Keratinocyte (primary cell): ENCODE measurements around the gene SBNO2. TPM values are rescaled to one million over a fixed set of nuclear protein-coding genes. Genes with fewer than 3 reads are reported as not detected.

Experiments used
- DNase-seq: peaks from one replicate; pipeline ENCODE4 v3.0.0-alpha.2; 2011; ENCODE audit warnings: low read depth, missing footprints, low spot score
- FAIRE-seq: peaks from 2 replicates; lab custom pipeline; 2011; peaks lifted over from hg19 to GRCh38; lab: Jason Lieb, UNC
- H2AFZ ChIP-seq: 2 replicates; pipeline ENCODE4 v1.6.0; 2012; ENCODE audit warnings: low read length, control low read depth, inconsistent platforms; ENCODE audit not compliant: control insufficient read depth
- H3K27ac ChIP-seq: 2 replicates; pipeline ENCODE4 v1.5.1; 2011; ENCODE audit warnings: low read length; ENCODE audit not compliant: control insufficient read depth, insufficient read depth
- H3K27me3 ChIP-seq: 3 replicates; pipeline ENCODE4 v1.6.0; 2011; ENCODE audit warnings: low read length; ENCODE audit not compliant: control insufficient read depth, insufficient read depth; ENCODE audit errors: extremely low read depth
- H3K36me3 ChIP-seq, 2 experiments: 2 replicates in 1 of 2; 3 replicates in 1 of 2; pipeline ENCODE4 v1.5.1; 2011; ENCODE audit warnings: low read length in 2 of 2, mild to moderate bottlenecking in 1 of 2; ENCODE audit not compliant: control insufficient read depth in 2 of 2, insufficient read depth in 2 of 2; ENCODE audit errors: extremely low read depth in 1 of 2
- H3K4me1 ChIP-seq: 3 replicates; pipeline ENCODE4 v1.5.1; 2011; ENCODE audit warnings: low read length; ENCODE audit not compliant: control insufficient read depth, insufficient read depth; ENCODE audit errors: extremely low read depth
- H3K4me2 ChIP-seq: 3 replicates; pipeline ENCODE4 v1.6.0; 2011; ENCODE audit warnings: low read depth, low read length; ENCODE audit not compliant: control insufficient read depth, insufficient read depth; ENCODE audit errors: extremely low read depth
- H3K4me3 ChIP-seq, 3 experiments: fragments of 200-600 bp in 1 of 3; sonication (generic) in 1 of 3; 2 replicates in 2 of 3; 3 replicates in 1 of 3; pipeline ENCODE4 v1.5.1; 2011 to 2016; ENCODE audit warnings: low read length in 3 of 3, mild to moderate bottlenecking in 3 of 3, control low read depth in 2 of 3, inconsistent platforms in 1 of 3, low read depth in 1 of 3, mixed read lengths in 1 of 3, mixed run types in 1 of 3, moderate library complexity in 1 of 3; ENCODE audit not compliant: control insufficient read depth in 2 of 3, insufficient read depth in 2 of 3; ENCODE audit errors: extremely low read depth in 1 of 3
- H3K79me2 ChIP-seq: 2 replicates; pipeline ENCODE4 v1.6.0; 2012; ENCODE audit warnings: low read length; ENCODE audit not compliant: control insufficient read depth, insufficient read depth
- H3K9ac ChIP-seq: 3 replicates; pipeline ENCODE4 v1.6.0; 2011; ENCODE audit warnings: low read length; ENCODE audit not compliant: control insufficient read depth, insufficient read depth; ENCODE audit errors: extremely low read depth
- H3K9me1 ChIP-seq: 3 replicates; pipeline ENCODE4 v1.6.0; 2011; ENCODE audit warnings: low read length; ENCODE audit not compliant: control insufficient read depth, insufficient read depth; ENCODE audit errors: extremely low read depth
- H3K9me3 ChIP-seq: 2 replicates; pipeline ENCODE4 v1.5.1; 2012; ENCODE audit warnings: low read depth, low read length; ENCODE audit not compliant: control insufficient read depth
- H4K20me1 ChIP-seq: 3 replicates; pipeline ENCODE4 v1.6.0; 2011; ENCODE audit warnings: low read length; ENCODE audit not compliant: control insufficient read depth, insufficient read depth; ENCODE audit errors: extremely low read depth
- EZH2 ChIP-seq: IDR thresholded peaks from one replicate; pipeline ENCODE4 v1.6.1; 2012; ENCODE audit warnings: inconsistent platforms, mild to moderate bottlenecking, low read length, moderate library complexity
- dilution Hi-C: fragments of 300-500 bp; cut with MboI; formaldehyde crosslinking; loops from one replicate; pipeline ENCODE4 v1.7.0; 2020; ENCODE audit warnings: low sequenced_read_pairs; ENCODE audit not compliant: extremely low pct_ligation_motif_present
- polyA plus RNA-seq, 5 experiments: library from polyadenylated mRNA; depleted of rRNA in 3 of 5; stranded (reverse) in 3 of 5; stranded (forward) in 1 of 5; unstranded in 1 of 5; fragments of >200 nt; gene quantifications; 1 replicate in 1 of 5; 2 replicates in 3 of 5; 3 replicates in 1 of 5; pipeline versions ENCODE4 v1.2.1 to v1.2.3, GENCODE V29; 2011 to 2012; ENCODE audit warnings: missing spikeins in 2 of 5, low read depth in 1 of 5, low replicate concordance in 1 of 5
- TF ChIP-seq, protein P1 (sequence below), 3 experiments: IDR thresholded peaks in 1 of 3; conservative IDR thresholded peaks in 1 of 3; optimal IDR thresholded peaks in 1 of 3; 2 replicates in 2 of 3; 3 replicates in 1 of 3; pipeline versions ENCODE3 to v1.5.1; 2011; ENCODE audit warnings: low read length in 3 of 3, mild to moderate bottlenecking in 3 of 3, moderate library complexity in 2 of 3, control low read depth in 1 of 3, inconsistent platforms in 1 of 3; ENCODE audit not compliant: insufficient read depth in 2 of 3; ENCODE audit errors: extremely low read depth in 1 of 3

Gene SBNO2
- polyA plus RNA-seq, 1 donor (not counting 4 experiments of a cell fraction or from before 2014, with no cell fraction given): 10.9 TPM

DNA sequence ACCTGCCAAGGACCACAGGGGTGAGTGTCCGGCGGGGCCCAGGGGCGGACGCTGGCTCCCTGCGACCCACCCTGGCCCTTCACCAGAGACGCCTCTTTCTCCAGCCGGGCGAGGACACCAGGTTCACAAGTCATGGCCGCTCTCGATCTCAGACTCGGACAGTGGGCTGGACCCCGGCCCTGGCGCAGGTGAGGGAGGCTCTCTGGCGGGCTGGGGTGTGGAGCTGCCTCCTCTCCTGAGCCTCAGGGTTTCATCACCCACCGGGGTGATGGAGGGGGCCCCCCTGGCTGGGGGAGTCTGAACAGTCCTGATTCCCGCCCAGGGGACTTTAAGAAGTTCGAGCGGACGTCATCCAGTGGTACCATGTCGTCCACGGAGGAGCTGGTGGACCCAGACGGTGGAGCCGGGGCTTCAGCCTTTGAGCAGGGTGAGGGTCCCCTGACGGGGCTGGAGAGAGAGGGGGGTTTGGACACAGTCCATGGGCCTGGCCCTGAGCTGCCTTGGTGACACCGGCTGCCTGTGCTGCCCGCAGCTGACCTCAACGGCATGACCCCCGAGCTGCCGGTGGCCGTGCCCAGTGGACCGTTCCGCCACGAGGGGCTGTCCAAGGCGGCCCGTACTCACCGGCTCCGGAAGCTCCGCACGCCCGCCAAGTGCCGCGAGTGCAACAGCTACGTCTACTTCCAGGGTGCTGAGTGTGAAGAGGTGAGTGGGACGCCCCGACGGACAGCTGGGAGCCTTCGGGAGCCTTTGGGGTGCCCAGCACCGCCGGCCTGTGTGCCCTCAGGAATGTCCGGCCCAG is 93.5 kb downstream of the SBNO2 start:
- Histone ChIP-seq H3K79me2 (no peaks in the 10 kb centered on the region), H4K20me1 (no peaks in the 10 kb centered on the region), H3K4me1 (peaks cover 10% of the 10 kb centered on the region), H3K4me2 (no peak overlapping the region), H3K9ac (no peak overlapping the region), H3K9me3 (no peaks in the 10 kb centered on the region), H2AFZ (no peak overlapping the region), H3K36me3 (no peaks in the 10 kb centered on the region), H3K9me1 (no peaks in the 10 kb centered on the region), H3K27ac (no peak overlapping the region), H3K27me3 (no peaks in the 10 kb centered on the region), H3K4me3 (no peak overlapping the region)
- FAIRE-seq (no peak), DNase-seq (no peak)
- no peak for TF ChIP-seq EZH2
- TF ChIP-seq, protein P1, sequence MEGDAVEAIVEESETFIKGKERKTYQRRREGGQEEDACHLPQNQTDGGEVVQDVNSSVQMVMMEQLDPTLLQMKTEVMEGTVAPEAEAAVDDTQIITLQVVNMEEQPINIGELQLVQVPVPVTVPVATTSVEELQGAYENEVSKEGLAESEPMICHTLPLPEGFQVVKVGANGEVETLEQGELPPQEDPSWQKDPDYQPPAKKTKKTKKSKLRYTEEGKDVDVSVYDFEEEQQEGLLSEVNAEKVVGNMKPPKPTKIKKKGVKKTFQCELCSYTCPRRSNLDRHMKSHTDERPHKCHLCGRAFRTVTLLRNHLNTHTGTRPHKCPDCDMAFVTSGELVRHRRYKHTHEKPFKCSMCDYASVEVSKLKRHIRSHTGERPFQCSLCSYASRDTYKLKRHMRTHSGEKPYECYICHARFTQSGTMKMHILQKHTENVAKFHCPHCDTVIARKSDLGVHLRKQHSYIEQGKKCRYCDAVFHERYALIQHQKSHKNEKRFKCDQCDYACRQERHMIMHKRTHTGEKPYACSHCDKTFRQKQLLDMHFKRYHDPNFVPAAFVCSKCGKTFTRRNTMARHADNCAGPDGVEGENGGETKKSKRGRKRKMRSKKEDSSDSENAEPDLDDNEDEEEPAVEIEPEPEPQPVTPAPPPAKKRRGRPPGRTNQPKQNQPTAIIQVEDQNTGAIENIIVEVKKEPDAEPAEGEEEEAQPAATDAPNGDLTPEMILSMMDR (optimal IDR thresholded peaks at IDR 0.05 in 1 of 3, IDR thresholded peaks at IDR 0.05 in 1 of 3, conservative IDR thresholded peaks at IDR 0.05 in 1 of 3; ENCODE audit: extremely low read depth in 1 of 3, insufficient read depth in 2 of 3, low read length in 3 of 3): no peak
- dilution Hi-C loops: no loop called here

DNA sequence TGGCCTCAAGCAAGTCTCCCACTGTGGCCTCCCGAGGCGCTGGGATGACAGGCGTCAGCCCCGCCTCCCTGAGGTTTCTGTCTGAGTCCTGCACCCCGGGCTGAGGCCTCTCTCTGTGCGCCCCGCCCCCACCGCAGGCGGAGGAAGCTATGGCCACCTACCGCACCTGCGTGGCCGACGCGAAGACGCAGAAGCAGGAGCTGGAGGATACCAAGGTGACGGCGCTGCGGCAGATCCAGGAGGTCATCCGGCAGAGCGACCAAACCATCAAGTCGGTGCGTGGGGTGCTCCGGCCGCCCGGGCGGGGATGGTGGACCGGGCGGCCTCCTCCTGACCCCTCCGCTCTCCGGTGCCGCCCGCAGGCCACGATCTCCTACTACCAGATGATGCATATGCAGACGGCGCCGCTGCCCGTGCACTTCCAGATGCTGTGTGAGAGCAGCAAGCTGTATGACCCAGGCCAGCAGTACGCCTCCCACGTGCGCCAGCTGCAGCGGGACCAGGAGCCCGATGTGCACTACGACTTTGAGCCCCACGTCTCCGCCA is 94.4 kb downstream of the SBNO2 start:
- Histone ChIP-seq H2AFZ (no peak overlapping the region), H3K79me2 (no peaks in the 10 kb centered on the region), H3K9ac (no peak overlapping the region), H3K9me1 (no peaks in the 10 kb centered on the region), H3K27me3 (no peaks in the 10 kb centered on the region), H3K9me3 (no peaks in the 10 kb centered on the region), H3K27ac (no peak overlapping the region), H3K4me2 (no peak overlapping the region), H4K20me1 (no peaks in the 10 kb centered on the region), H3K36me3 (no peaks in the 10 kb centered on the region), H3K4me3 (no peak overlapping the region), H3K4me1 (peaks cover 13% of the 10 kb centered on the region)
- no peak for TF ChIP-seq EZH2
- TF ChIP-seq, protein P1 (optimal IDR thresholded peaks at IDR 0.05 in 1 of 3, IDR thresholded peaks at IDR 0.05 in 1 of 3, conservative IDR thresholded peaks at IDR 0.05 in 1 of 3; ENCODE audit: extremely low read depth in 1 of 3, insufficient read depth in 2 of 3, low read length in 3 of 3): no peak
- DNase-seq (no peak), FAIRE-seq (no peak)
- dilution Hi-C loops: no loop called here
